Stimulated activated CD8-positive, alpha-beta memory T cell treated with anti-CD3 and anti-CD28 coated beads, Interleukin-2, amount 100 ng/mL, for 1 hour (primary cell): ENCODE results near the gene NEAT1.

Experiments used
- DNase-seq, 2 donors: peaks; one replicate each; pipeline ENCODE4 v3.0.0-alpha.2; 2020; ENCODE audit warnings: low read depth in 2 of 2

NEAT1 gene

DNA sequence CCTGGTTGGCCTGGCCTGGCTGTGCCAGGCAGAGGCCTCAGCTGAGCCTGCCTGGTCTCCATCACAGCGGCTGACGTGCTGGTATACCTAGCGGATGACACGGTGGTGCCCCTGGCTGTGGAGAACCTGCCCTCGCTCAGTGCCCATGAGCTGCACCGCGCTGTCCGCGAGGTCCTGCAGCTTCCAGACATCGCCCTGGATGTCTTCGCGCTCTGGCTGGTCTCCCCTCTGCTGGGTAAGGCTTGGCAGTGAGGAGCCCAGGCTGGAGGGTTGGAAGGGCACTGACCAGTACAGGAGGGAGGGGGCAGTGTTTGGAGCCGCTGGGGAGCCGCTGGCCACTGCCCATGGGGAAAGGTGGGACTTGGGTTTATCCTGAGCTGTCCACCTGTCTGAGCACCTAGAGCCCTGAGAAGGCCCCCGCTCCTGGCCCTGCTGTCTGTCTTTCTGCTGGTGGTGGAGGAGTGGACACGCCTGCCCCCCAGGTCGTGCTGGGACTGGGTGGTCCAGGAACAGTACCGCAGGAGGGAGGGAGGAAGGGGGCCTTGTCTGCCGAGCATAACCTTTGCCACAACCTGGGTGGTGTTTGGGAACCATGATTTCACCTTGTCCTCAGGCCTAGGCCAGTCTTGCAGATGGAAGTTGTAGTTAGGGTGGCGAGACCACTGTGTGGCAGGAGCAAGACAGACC, 33.2 kb upstream of the NEAT1 start:
- no peak for DNase-seq

DNA sequence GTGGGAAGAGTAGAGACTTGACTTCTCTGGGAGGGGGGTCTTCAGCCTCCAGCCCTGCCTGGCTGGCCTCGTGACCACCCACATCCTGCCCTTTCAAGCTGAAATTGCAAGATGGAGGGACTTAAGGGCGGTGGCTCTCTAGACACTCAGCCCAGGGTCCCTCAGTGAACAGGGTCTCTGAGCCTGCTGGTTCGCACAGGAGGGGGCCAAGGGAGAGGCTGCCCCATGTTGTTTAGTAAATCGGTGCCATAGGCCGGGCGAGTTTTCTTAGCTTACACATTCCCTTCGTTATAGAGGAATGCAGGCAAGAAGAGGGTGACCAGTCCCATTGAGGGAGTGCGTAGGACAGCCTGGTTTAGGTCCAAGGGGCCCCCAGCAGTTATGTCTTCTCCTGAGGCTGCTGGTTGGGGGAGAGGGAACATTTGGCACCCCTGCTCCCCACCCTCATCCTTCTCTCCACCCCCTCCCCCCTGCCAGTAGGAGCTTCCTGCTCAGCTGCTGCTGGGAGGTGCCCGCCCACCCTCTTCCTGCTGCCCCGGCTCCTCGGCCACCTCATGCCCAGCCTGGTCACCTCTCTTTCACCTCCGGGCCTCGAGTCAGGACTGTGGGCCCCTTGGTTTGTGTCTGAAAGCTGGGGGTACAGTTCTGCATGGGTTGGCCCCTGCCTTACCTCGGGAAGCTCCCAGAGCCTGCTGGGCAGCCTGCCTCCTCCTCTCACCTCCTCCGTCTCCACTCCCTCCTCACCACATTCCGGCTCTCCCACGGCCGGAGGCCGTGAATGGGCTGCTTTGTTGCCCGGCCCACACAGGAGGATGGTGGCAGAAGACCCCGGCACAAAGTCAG, 32.3 kb upstream of the NEAT1 start:
- DNase-seq, result no peak

- no peak for DNase-seq
These were observed 31.6 kb upstream of the NEAT1 start for GRCh38 chr11:65390996-65391395.

GRCh38 chr11:65392186-65392829, 30.3 kb upstream of the NEAT1 start:
- no peak for DNase-seq

DNA sequence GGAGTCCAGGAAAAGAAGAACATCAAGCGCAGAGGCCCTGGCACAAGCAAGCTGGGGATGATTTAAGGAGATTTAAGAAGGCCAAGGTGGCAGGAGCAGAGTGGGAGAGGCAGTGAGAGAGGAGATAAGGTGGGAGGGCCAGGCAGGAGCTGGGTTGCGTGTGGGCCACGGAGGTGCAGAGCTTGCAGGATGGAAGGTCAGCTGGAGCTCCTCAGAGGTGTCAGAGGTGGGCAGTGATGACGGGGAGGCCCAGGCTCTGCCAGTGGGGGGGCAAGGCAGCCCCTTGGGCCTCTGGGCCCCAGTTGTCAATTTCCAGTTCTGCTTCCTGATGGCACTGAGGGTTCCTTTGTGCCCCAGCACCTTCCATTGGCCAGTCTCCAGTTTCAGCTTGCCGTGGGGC, 29.7 kb upstream of the NEAT1 start:
- no peak for DNase-seq

DNA sequence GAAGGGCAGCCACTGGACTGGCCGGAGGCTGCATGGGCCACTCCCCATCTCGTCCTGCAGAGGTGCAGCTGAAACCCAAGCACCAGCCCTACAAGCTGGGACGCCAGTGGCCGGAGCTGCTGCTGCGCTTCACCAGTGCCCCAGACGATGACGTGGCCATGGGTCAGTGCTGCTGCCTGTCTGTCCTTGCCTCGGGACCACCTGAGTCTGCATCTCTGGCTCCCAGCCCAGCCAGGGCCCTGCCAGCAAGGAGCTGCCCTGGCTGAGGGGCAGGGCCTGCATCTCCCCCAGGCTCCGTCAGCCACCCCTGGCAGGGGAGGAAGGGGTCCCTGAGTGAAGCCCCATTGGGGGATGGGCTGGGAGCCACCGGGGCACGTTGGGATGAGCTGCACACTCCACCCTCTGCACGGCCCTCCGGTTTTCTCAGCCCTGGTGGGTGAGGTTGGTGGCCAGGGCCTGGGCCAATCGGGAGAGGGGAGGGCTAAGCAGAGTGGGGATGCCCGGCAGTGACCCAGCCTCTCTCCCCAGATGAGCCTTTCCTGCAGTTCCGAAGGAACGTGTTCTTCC, 29.0 kb upstream of the NEAT1 start:
- no peak for DNase-seq

GRCh38 chr11:65394125-65394536, 28.5 kb upstream of the NEAT1 start:
- DNase-seq, result no peak

DNA sequence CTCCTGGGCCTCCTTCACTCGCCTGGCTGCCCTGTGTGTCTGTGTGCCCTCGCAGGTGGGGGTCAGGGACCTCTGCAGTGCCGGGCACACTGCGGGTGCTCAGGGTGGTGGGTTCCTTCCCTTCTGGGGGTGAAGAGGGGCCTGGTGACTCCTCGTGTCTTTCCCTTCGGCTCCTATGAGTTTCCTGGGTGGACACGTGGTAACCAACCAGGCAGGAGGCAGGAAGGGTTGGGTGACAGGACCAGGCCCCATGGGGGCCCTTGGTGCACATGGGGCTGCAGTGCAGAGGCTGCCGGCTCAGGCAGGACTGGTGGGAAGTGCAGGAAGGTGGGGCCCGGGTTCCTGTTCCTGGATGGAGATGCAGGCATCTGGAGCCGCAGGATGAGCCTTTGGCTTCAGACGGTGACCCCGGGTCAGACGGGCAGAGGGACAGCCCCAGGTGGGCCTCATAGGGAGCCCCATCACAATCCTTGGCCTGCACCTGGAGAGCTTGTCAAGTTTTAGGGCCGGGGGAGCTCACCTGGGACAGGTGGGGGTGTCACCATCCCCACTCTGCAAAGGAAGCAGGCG, 26.6 kb upstream of the NEAT1 start:
- no peak for DNase-seq

GRCh38 chr11:65396769-65397745, 25.5 kb upstream of the NEAT1 start:
- DNase-seq, result no peak

- no peak for DNase-seq
These were observed 24.2 kb upstream of the NEAT1 start for GRCh38 chr11:65398362-65398910.

- no peak for DNase-seq
These were observed 23.3 kb upstream of the NEAT1 start for GRCh38 chr11:65399249-65399648.

DNA sequence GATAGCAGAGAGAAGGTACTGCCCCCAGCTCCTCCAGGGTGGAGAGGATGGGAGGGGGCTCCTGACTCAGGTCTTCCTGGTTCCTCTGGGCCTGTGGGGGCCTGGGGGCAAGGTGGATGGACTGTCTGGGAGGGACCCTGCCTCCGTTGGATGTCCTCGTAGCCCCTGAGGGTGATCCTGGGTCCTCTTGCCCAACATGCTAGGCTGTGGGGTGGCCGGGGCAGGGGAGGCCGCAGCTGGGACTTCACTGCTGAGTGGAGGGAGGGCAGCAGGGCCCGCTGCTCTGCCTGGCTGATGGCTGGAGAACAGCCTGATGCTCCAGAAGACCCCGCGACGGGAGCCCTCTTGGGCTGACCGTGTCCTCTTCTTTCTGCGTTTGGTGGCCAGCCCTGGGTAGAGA, 22.8 kb upstream of the NEAT1 start:
- DNase-seq, result no peak

DNA sequence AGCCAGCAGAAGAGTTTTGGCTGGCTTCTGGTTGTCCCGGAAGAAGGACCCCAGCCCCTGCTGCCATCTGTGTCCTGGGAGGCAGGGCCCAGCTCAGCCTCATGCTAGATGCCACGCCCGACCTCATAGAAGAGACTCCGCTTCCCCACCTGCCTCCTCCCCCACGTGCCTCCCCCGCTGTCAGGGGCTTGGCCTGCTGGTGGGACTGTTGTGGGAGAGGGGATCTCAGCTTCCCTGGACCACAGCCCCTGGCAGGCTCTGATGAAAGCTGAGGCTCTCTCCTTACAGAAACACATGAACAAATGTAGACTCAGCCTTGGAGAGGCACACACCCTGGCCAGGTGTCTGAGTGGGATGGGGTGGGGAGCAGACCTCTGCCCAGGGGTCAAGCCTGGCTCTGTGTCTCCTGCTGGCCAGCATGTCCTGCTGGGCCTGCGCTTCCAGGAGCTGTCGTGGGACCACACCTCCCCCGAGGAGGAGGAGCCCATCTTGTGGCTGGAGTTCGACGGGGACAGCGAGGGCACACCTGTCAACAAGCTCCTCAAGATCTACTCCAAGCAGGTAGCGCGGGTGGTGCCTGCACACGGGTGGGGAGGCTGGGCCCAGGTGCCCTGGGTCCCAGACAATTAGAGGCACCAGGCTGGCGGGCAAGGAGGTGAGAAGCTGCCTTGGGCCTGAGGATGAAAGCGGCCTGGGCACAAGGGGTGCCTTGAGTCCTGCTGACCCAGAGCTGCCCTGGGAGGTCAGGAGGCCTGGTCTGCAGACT, 22.1 kb upstream of the NEAT1 start:
- no peak for DNase-seq

- DNase-seq, result no peak
These were observed 21.4 kb upstream of the NEAT1 start for GRCh38 chr11:65401073-65401802.

GRCh38 chr11:65401803-65402248, 20.8 kb upstream of the NEAT1 start:
- no peak for DNase-seq

DNA sequence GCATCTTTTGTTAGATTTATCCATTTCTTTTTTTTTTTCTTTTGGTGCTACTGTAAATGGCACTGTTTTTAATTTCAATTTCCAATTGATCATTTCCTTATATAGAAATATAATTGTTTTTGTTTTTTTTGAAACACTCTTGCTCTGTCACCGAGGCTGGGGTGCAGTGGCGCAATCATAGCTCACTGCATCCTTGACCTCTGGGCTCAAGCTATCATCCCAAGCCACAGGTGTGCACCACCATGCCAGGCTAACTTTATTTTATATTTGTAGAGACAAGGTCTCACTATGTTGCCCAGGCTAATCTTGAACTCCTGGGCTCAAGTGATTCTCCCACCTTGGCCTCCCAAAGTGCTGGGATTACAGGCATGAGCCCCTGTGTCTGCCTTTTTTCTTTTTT, 19.8 kb upstream of the NEAT1 start:
- no peak for DNase-seq

DNA sequence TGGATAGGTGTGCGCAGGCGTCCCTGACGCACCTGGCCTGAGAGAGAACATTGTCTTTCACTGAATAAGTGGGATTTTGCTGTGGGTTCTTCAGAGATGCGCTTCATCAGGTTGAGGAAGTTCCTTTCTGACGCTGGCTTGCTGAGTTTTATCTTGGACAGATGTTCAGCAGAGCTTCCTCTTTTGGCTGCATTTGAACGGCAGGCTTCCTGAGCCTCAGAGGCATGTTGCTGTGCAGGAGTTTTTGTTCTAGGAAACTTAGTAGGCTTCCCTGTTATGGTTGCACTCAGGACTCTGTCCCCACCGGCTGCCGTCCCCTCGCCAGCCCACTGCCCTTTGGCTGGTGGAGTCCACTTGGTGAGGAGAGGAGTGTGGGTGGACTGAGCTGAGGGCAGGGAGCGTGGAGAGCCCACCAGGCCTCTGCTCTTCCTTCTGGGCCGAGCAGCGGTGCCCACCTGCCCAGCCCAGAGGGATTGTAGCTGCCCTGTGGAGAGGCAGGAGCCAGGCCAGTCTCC, 18.9 kb upstream of the NEAT1 start:
- DNase-seq, result no peak

GRCh38 chr11:65404210-65404609, 18.4 kb upstream of the NEAT1 start:
- no peak for DNase-seq
